ENCODE data around the gene MAPK8IP1.

- TF ChIP-seq REST (IDR thresholded peaks at IDR 0.05; ENCODE audit: borderline replicate concordance) (no peak), EZH2 (IDR thresholded peaks at IDR 0.05; ENCODE audit: borderline replicate concordance, insufficient read depth, low read length, poor library complexity, severe bottlenecking) (no peak), POLR2AphosphoS5 (IDR thresholded peaks at IDR 0.05) (no peak), RAD21 (conservative IDR thresholded peaks at IDR 0.05) (no peak), SMC3 (conservative IDR thresholded peaks at IDR 0.05; ENCODE audit: poor library complexity) (no peak)
- TF ChIP-seq, protein P1, sequence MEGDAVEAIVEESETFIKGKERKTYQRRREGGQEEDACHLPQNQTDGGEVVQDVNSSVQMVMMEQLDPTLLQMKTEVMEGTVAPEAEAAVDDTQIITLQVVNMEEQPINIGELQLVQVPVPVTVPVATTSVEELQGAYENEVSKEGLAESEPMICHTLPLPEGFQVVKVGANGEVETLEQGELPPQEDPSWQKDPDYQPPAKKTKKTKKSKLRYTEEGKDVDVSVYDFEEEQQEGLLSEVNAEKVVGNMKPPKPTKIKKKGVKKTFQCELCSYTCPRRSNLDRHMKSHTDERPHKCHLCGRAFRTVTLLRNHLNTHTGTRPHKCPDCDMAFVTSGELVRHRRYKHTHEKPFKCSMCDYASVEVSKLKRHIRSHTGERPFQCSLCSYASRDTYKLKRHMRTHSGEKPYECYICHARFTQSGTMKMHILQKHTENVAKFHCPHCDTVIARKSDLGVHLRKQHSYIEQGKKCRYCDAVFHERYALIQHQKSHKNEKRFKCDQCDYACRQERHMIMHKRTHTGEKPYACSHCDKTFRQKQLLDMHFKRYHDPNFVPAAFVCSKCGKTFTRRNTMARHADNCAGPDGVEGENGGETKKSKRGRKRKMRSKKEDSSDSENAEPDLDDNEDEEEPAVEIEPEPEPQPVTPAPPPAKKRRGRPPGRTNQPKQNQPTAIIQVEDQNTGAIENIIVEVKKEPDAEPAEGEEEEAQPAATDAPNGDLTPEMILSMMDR (IDR thresholded peaks at IDR 0.05; ENCODE audit: poor library complexity, severe bottlenecking), result no peak
These were observed 44.1 kb downstream of the MAPK8IP1 start for GRCh38 chr11:45929486-45930030.
